SK-N-MC (cell line): Measurements from ENCODE around the gene ST8SIA5.
A peak's percentile ranks its signal among the peaks of the same experiment; 100 is the strongest.

Source experiments
- DNase-seq: peaks from one replicate; pipeline ENCODE4 v3.0.0-alpha.2; 2011; ENCODE audit warnings: low read depth, low spot score
- H3K27ac ChIP-seq: fragments of 200-600 bp; sonication (generic); 2 replicates; pipeline ENCODE4 v1.5.1; 2016; ENCODE audit warnings: mixed run types
- H3K36me3 ChIP-seq: fragments of 200-600 bp; sonication (generic); 2 replicates; pipeline ENCODE4 v1.6.1; 2017; ENCODE audit warnings: antibody characterized with exemption, low read length, mixed read lengths; ENCODE audit not compliant: insufficient read depth
- H3K4me3 ChIP-seq: fragments of 200-600 bp; sonication (generic); 2 replicates; pipeline ENCODE4 v1.5.1; 2016
- H3K9ac ChIP-seq: fragments of 200-600 bp; sonication (generic); 2 replicates; pipeline ENCODE4 v1.8.0; 2017; ENCODE audit warnings: mixed run types, mixed read lengths; ENCODE audit not compliant: insufficient read length
- H3K9me3 ChIP-seq: fragments of 200-600 bp; sonication (generic); 2 replicates; pipeline ENCODE4 v1.6.1; 2017; ENCODE audit warnings: low read depth, mild to moderate bottlenecking, antibody characterized with exemption, low read length, moderate library complexity, mixed read lengths
- EZH2 ChIP-seq: fragments of 200-600 bp; sonication (generic); IDR thresholded peaks from one replicate; pipeline ENCODE4 v1.6.1; 2017; ENCODE audit warnings: antibody characterized with exemption
- FOXP2 ChIP-seq: optimal IDR thresholded peaks from 2 replicates; pipeline ENCODE3; 2011; ENCODE audit warnings: mild to moderate bottlenecking, moderate library complexity; ENCODE audit not compliant: insufficient read depth; ENCODE audit errors: extremely low read length, control extremely low read depth
- POLR2AphosphoS5 ChIP-seq: IDR thresholded peaks from 2 replicates; pipeline ENCODE4 v1.6.1; 2012; ENCODE audit warnings: mild to moderate bottlenecking, low read depth, low read length, borderline replicate concordance

Gene ST8SIA5

GRCh38 chr18:46663539-46663938 is 93.3 kb downstream of the ST8SIA5 start:
- Histone ChIP-seq H3K27ac (no peak overlapping the region), H3K4me3 (no peak overlapping the region), H3K9ac (no peak overlapping the region), H3K36me3 (no peaks in the 10 kb centered on the region), H3K9me3 (no peaks in the 10 kb centered on the region)
- TF ChIP-seq EZH2, result no peak
- DNase-seq, result no peak

- TF ChIP-seq POLR2AphosphoS5 (no peak), FOXP2 (no peak), EZH2 (no peak)
- no peak for DNase-seq
Measured at GRCh38 chr18:46660957-46661749, 95.7 kb downstream of the ST8SIA5 start.

GRCh38 chr18:46659484-46659883 is 97.4 kb downstream of the ST8SIA5 start:
- no peak overlapping the region for H3K9ac ChIP-seq
- DNase-seq, result no peak
- H3K9me3 ChIP-seq, result no peaks in the 10 kb centered on the region
- no peaks in the 10 kb centered on the region for H3K36me3 ChIP-seq
- no peak overlapping the region for H3K27ac ChIP-seq
- TF ChIP-seq EZH2 (no peak), FOXP2 (no peak), POLR2AphosphoS5 (no peak)
- H3K4me3 ChIP-seq, result no peak overlapping the region

More at GRCh38 chr18:46660957-46661749, 95.7 kb downstream of the ST8SIA5 start:
- Histone ChIP-seq H3K27ac (no peak overlapping the region), H3K36me3 (no peaks in the 10 kb centered on the region), H3K9me3 (no peaks in the 10 kb centered on the region), H3K9ac (no peak overlapping the region), H3K4me3 (no peak overlapping the region)

- H3K4me3 ChIP-seq, result peak within 1 kb of the TSS; percentile 76
- no peak for DNase-seq
- TF ChIP-seq FOXP2 (no peak), EZH2 (no peak), POLR2AphosphoS5 (peak; percentile 48; the same call in 1 of the 2 replicates)
- H3K27ac ChIP-seq, result no peak within 1 kb of the TSS
- no peaks in the 10 kb centered on the region for H3K9me3 ChIP-seq
- peak within 1 kb of the TSS; percentile 38 for H3K9ac ChIP-seq
- H3K36me3 ChIP-seq, result no peaks in the 10 kb centered on the region
Measured at GRCh38 chr18:46657115-46657955, 99.5 kb downstream of the ST8SIA5 start, which contains the start of gene LOXHD1. LOXHD1 (minus strand) TSS chr18:46657220; CDS start chr18:46657033, 187 bp downstream.

GRCh38 chr18:46656326-46657114 is 100.3 kb downstream of the ST8SIA5 start:
- H3K9me3 ChIP-seq, result no peaks in the 10 kb centered on the region
- DNase-seq, result no peak
- TF ChIP-seq FOXP2 (no peak), POLR2AphosphoS5 (no peak), EZH2 (no peak)
- peak overlapping the region; percentile 38 for H3K9ac ChIP-seq
- no peak overlapping the region for H3K27ac ChIP-seq
- no peaks in the 10 kb centered on the region for H3K36me3 ChIP-seq
- peak overlapping the region; percentile 76 for H3K4me3 ChIP-seq

GRCh38 chr18:46652372-46652771 is 104.5 kb downstream of the ST8SIA5 start:
- Histone ChIP-seq H3K9me3 (no peaks in the 10 kb centered on the region), H3K27ac (no peak overlapping the region), H3K4me3 (no peak overlapping the region), H3K36me3 (no peaks in the 10 kb centered on the region; the same call in 1 of the 2 replicates), H3K9ac (no peak overlapping the region)
- TF ChIP-seq EZH2 (no peak), FOXP2 (no peak), POLR2AphosphoS5 (no peak)
- no peak for DNase-seq

GRCh38 chr18:46650681-46651080 is 106.2 kb downstream of the ST8SIA5 start:
- Histone ChIP-seq H3K36me3 (no peaks in the 10 kb centered on the region; the same call in 1 of the 2 replicates), H3K9ac (no peak overlapping the region), H3K4me3 (no peak overlapping the region), H3K27ac (no peak overlapping the region), H3K9me3 (no peaks in the 10 kb centered on the region)
- DNase-seq, result no peak
- TF ChIP-seq POLR2AphosphoS5, result no peak
- TF ChIP-seq EZH2, result no peak
- no peak for TF ChIP-seq FOXP2
